ENCODE results near the gene GABRG3. TPM values are rescaled to one million over a fixed set of nuclear protein-coding genes. Genes with fewer than 3 reads are reported as not detected.

The GABRG3 gene
- total and polyA plus RNA-seq, 4 donors, result 0.02 to 0.19 TPM; not detected in 2

DNA sequence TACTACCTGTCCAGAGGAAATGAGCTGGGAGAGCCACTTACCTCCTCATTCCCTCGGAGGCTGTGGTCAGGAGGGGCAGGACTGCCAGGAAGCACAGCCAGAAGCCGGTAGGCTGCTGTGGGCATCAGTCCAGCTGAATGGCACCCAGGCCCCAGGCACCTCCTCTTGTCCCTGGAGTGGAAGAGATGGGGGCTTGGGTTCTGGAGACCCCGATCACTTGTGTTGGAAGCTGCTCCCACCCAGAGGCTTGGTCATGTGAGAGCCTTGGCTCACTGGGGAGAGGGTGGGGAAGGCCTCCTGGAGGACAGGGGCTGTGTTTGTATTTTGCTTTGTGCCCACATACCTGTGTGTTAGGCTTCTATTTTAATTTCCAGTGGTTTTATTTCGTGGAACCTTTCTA is 261.9 kb downstream of the GABRG3 start:
- Histone ChIP-seq H3K4me3 (ENCODE audit: low read depth in 1 of 3, low read length in 3 of 3) (no peak overlapping the region), H3K9ac (ENCODE audit: low read depth in 1 of 2, low read length in 2 of 2) (no peak overlapping the region), H3K27me3 (ENCODE audit: control insufficient read depth in 4 of 4, insufficient read depth in 4 of 4, low read length in 3 of 4) (peaks cover 0 to 2% (median 0%) of the 10 kb centered on the region in 4 donors), H3K27ac (ENCODE audit: low read depth in 1 of 2, low read length in 2 of 2) (no peak overlapping the region), H3K9me3 (ENCODE audit: control insufficient read depth in 4 of 4, low read length in 3 of 4) (no peaks in the 10 kb centered on the region), H3K36me3 (ENCODE audit: control insufficient read depth in 4 of 4, insufficient read depth in 3 of 4, low read depth in 1 of 4, low read length in 3 of 4) (no peaks in the 10 kb centered on the region), H3K4me1 (ENCODE audit: control insufficient read depth in 4 of 4, insufficient read depth in 4 of 4, low read length in 3 of 4) (no peaks in the 10 kb centered on the region)
- WGBS, result 75% methylated on average over 4 of the region's 4 CpGs
- TF ChIP-seq RXRA (IDR thresholded peaks at IDR 0.05) (no peak), HNF4A (conservative IDR thresholded peaks at IDR 0.05) (no peak), JUND (IDR thresholded peaks at IDR 0.05) (no peak), REST (IDR thresholded peaks at IDR 0.05) (no peak), HNF4G (IDR thresholded peaks at IDR 0.05) (no peak), NR2F2 (IDR thresholded peaks at IDR 0.05) (no peak), ZBTB33 (IDR thresholded peaks at IDR 0.05) (no peak), MAX (IDR thresholded peaks at IDR 0.05) (no peak), SP1 (IDR thresholded peaks at IDR 0.05) (no peak), GABPA (IDR thresholded peaks at IDR 0.05 in 1 of 2, conservative IDR thresholded peaks at IDR 0.05 in 1 of 2) (no peak), EGR1 (IDR thresholded peaks at IDR 0.05; ENCODE audit: low read depth in 2 of 2) (no peak), YY1 (IDR thresholded peaks at IDR 0.05) (no peak), RAD21 (IDR thresholded peaks at IDR 0.05) (no peak), FOXA2 (IDR thresholded peaks at IDR 0.05) (no peak)
- TF ChIP-seq, protein P1, sequence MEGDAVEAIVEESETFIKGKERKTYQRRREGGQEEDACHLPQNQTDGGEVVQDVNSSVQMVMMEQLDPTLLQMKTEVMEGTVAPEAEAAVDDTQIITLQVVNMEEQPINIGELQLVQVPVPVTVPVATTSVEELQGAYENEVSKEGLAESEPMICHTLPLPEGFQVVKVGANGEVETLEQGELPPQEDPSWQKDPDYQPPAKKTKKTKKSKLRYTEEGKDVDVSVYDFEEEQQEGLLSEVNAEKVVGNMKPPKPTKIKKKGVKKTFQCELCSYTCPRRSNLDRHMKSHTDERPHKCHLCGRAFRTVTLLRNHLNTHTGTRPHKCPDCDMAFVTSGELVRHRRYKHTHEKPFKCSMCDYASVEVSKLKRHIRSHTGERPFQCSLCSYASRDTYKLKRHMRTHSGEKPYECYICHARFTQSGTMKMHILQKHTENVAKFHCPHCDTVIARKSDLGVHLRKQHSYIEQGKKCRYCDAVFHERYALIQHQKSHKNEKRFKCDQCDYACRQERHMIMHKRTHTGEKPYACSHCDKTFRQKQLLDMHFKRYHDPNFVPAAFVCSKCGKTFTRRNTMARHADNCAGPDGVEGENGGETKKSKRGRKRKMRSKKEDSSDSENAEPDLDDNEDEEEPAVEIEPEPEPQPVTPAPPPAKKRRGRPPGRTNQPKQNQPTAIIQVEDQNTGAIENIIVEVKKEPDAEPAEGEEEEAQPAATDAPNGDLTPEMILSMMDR (IDR thresholded peaks at IDR 0.05; ENCODE audit: low read depth, low read length, missing input control), result no peak
- no peak for DNase-seq (ENCODE audit: low spot score)

DNA sequence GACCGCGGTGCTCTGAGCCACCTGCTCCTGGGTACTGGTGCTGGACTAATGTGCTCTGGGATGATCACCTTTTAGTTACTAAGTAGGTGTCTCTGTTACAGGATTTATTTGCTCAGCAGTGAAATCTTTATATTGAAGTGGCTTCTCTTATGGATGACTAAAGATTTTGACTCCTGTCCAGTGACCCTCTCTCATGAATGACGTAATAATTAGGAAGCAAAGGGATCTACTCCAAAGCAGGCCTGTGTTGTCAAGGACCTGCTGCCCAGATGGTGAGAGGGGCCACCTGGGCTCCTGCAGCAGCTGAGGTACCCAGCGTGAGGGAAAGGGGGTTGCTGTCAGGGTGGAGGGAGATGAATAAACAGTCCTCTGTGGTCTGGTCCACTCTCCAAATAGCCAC is 263.6 kb downstream of the GABRG3 start:
- H3K4me1 ChIP-seq (ENCODE audit: control insufficient read depth in 4 of 4, insufficient read depth in 4 of 4, low read length in 3 of 4), result no peaks in the 10 kb centered on the region
- H3K9me3 ChIP-seq (ENCODE audit: control insufficient read depth in 4 of 4, low read length in 3 of 4), result no peaks in the 10 kb centered on the region
- H3K36me3 ChIP-seq (ENCODE audit: control insufficient read depth in 4 of 4, insufficient read depth in 3 of 4, low read depth in 1 of 4, low read length in 3 of 4), result no peaks in the 10 kb centered on the region
- no peak overlapping the region for H3K9ac ChIP-seq (ENCODE audit: low read depth in 1 of 2, low read length in 2 of 2)
- no peak overlapping the region for H3K27ac ChIP-seq (ENCODE audit: low read depth in 1 of 2, low read length in 2 of 2)
- H3K27me3 ChIP-seq (ENCODE audit: control insufficient read depth in 4 of 4, insufficient read depth in 4 of 4, low read length in 3 of 4), result peaks cover 0 to 2% (median 0%) of the 10 kb centered on the region in 4 donors
- TF ChIP-seq RAD21 (IDR thresholded peaks at IDR 0.05), result no peak
- TF ChIP-seq JUND (IDR thresholded peaks at IDR 0.05), result no peak
- TF ChIP-seq RXRA (IDR thresholded peaks at IDR 0.05), result no peak
- TF ChIP-seq, protein P1 (IDR thresholded peaks at IDR 0.05; ENCODE audit: low read depth, low read length, missing input control), result no peak
- no peak for TF ChIP-seq FOXA2 (IDR thresholded peaks at IDR 0.05)
- no peak for TF ChIP-seq NR2F2 (IDR thresholded peaks at IDR 0.05)
- TF ChIP-seq GABPA (IDR thresholded peaks at IDR 0.05 in 1 of 2, conservative IDR thresholded peaks at IDR 0.05 in 1 of 2), result no peak
- no peak for TF ChIP-seq SP1 (IDR thresholded peaks at IDR 0.05)
- no peak for TF ChIP-seq HNF4G (IDR thresholded peaks at IDR 0.05)
- no peak for TF ChIP-seq ATF3 (IDR thresholded peaks at IDR 0.05)
- TF ChIP-seq YY1 (IDR thresholded peaks at IDR 0.05), result no peak
- TF ChIP-seq MAX (IDR thresholded peaks at IDR 0.05), result no peak
- TF ChIP-seq TAF1 (conservative IDR thresholded peaks at IDR 0.05), result no peak
- no peak for DNase-seq (ENCODE audit: low spot score)
- WGBS, result 76% methylated on average over 4 of the region's 4 CpGs
- no peak overlapping the region for H3K4me3 ChIP-seq (ENCODE audit: low read depth in 1 of 3, low read length in 3 of 3)

All from liver (tissue), 9 donors.